GM12872 (cell line): ENCODE data around the gene DNAJC15.

Source experiments
- CTCF ChIP-seq: IDR thresholded peaks from 3 replicates; pipeline ENCODE4 v1.5.1; 2011; ENCODE audit warnings: low read depth, mild to moderate bottlenecking, low read length, moderate library complexity; ENCODE audit not compliant: insufficient read depth

DNAJC15 gene

GRCh38 chr13:43021926-43022670 is 1.3 kb upstream of the DNAJC15 start:
- no peak for TF ChIP-seq CTCF

- TF ChIP-seq CTCF: no peak
Observed at GRCh38 chr13:43022934-43023288, 475 bp upstream of the DNAJC15 start.

- TF ChIP-seq CTCF: no peak
Observed at GRCh38 chr13:43026262-43026661, 2.9 kb downstream of the DNAJC15 start.

- no peak for TF ChIP-seq CTCF
Observed at GRCh38 chr13:43030548-43030947, 7.2 kb downstream of the DNAJC15 start.

GRCh38 chr13:43031881-43032280 is 8.5 kb downstream of the DNAJC15 start:
- no peak for TF ChIP-seq CTCF

- no peak for TF ChIP-seq CTCF
Observed at GRCh38 chr13:43033038-43033437, 9.7 kb downstream of the DNAJC15 start.

GRCh38 chr13:43036351-43037250 is 13.2 kb downstream of the DNAJC15 start:
- no peak for TF ChIP-seq CTCF
